SK-N-SH treated with all-trans-retinoic acid at 6 μM for 48 hours (cell line): ENCODE measurements around the gene TTLL4.

Experiments
- CSDC2 ChIP-seq: fragments of 250-450 bp; sonication (Bioruptor Pico); IDR thresholded peaks from 2 replicates; pipeline ENCODE4 v1.5.0; 2020; ENCODE audit warnings: mild to moderate bottlenecking, moderate library complexity
- GLIS3 ChIP-seq: fragments of 250-450 bp; sonication (Bioruptor Pico); IDR thresholded peaks from 2 replicates; pipeline ENCODE4 v1.5.0; 2020; ENCODE audit warnings: mild to moderate bottlenecking, moderate library complexity
- ISL1 ChIP-seq: fragments of 250-450 bp; sonication (Bioruptor Pico); IDR thresholded peaks from 2 replicates; pipeline ENCODE4 v2.1.2; 2022; ENCODE audit warnings: mild to moderate bottlenecking, moderate library complexity
- ZFP3 ChIP-seq: fragments of 250-450 bp; sonication (Bioruptor Pico); IDR thresholded peaks from 2 replicates; pipeline ENCODE4 v1.5.0; 2020; ENCODE audit warnings: mild to moderate bottlenecking, moderate library complexity
- ZNF565 ChIP-seq: fragments of 450-650 bp; formaldehyde crosslinking; conservative IDR thresholded peaks from 2 replicates; pipeline ENCODE4 v1.5.0; 2020; ENCODE audit warnings: low read depth, mild to moderate bottlenecking, moderate library complexity
- TF ChIP-seq, protein P1 (sequence below): fragments of 250-450 bp; sonication (Bioruptor Pico); IDR thresholded peaks from 2 replicates; pipeline ENCODE4 v1.8.0; 2020; ENCODE audit warnings: mild to moderate bottlenecking, moderate library complexity, borderline replicate concordance
- TF ChIP-seq, protein P2 (sequence below): fragments of 250-450 bp; sonication (Bioruptor Pico); IDR thresholded peaks from 2 replicates; pipeline ENCODE4 v1.5.1; 2021; ENCODE audit warnings: mild to moderate bottlenecking, moderate library complexity
- TF ChIP-seq, protein P3 (sequence below): fragments of 250-450 bp; sonication (Bioruptor Pico); IDR thresholded peaks from 2 replicates; pipeline ENCODE4 v1.5.0; 2020; ENCODE audit warnings: mild to moderate bottlenecking, moderate library complexity

DNA sequence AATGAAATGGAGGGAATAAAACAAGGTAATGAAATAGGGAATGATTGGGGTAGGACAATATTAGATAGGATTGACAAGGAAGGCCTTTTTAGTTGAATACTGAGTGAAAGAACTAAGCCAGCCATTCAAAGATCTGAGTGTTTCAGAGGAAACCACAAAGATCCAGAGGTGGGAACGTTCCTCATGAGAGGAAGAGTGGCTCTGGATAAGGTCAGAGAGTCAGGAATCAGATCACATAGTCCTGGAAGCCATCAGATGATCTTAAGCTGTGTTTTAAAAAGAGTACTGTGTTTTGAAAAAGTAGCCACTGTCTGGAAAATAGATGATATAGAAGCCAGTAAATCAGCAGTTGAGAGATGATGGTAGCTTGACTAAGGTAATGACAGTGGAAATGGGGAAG, 11.8 kb downstream of the TTLL4 start:
- no peak for TF ChIP-seq ZFP3 (CRISPR knock-in tag)
- TF ChIP-seq, protein P1, sequence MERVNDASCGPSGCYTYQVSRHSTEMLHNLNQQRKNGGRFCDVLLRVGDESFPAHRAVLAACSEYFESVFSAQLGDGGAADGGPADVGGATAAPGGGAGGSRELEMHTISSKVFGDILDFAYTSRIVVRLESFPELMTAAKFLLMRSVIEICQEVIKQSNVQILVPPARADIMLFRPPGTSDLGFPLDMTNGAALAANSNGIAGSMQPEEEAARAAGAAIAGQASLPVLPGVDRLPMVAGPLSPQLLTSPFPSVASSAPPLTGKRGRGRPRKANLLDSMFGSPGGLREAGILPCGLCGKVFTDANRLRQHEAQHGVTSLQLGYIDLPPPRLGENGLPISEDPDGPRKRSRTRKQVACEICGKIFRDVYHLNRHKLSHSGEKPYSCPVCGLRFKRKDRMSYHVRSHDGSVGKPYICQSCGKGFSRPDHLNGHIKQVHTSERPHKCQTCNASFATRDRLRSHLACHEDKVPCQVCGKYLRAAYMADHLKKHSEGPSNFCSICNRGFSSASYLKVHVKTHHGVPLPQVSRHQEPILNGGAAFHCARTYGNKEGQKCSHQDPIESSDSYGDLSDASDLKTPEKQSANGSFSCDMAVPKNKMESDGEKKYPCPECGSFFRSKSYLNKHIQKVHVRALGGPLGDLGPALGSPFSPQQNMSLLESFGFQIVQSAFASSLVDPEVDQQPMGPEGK (CRISPR knock-in tag), result no peak
- no peak for TF ChIP-seq ISL1 (CRISPR knock-in tag)
- TF ChIP-seq, protein P2, sequence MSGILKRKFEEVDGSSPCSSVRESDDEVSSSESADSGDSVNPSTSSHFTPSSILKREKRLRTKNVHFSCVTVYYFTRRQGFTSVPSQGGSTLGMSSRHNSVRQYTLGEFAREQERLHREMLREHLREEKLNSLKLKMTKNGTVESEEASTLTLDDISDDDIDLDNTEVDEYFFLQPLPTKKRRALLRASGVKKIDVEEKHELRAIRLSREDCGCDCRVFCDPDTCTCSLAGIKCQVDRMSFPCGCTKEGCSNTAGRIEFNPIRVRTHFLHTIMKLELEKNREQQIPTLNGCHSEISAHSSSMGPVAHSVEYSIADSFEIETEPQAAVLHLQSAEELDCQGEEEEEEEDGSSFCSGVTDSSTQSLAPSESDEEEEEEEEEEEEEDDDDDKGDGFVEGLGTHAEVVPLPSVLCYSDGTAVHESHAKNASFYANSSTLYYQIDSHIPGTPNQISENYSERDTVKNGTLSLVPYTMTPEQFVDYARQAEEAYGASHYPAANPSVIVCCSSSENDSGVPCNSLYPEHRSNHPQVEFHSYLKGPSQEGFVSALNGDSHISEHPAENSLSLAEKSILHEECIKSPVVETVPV (CRISPR knock-in tag), result no peak
- TF ChIP-seq GLIS3, result no peak
- TF ChIP-seq ZNF565 (CRISPR knock-in tag), result no peak
- TF ChIP-seq, protein P3, sequence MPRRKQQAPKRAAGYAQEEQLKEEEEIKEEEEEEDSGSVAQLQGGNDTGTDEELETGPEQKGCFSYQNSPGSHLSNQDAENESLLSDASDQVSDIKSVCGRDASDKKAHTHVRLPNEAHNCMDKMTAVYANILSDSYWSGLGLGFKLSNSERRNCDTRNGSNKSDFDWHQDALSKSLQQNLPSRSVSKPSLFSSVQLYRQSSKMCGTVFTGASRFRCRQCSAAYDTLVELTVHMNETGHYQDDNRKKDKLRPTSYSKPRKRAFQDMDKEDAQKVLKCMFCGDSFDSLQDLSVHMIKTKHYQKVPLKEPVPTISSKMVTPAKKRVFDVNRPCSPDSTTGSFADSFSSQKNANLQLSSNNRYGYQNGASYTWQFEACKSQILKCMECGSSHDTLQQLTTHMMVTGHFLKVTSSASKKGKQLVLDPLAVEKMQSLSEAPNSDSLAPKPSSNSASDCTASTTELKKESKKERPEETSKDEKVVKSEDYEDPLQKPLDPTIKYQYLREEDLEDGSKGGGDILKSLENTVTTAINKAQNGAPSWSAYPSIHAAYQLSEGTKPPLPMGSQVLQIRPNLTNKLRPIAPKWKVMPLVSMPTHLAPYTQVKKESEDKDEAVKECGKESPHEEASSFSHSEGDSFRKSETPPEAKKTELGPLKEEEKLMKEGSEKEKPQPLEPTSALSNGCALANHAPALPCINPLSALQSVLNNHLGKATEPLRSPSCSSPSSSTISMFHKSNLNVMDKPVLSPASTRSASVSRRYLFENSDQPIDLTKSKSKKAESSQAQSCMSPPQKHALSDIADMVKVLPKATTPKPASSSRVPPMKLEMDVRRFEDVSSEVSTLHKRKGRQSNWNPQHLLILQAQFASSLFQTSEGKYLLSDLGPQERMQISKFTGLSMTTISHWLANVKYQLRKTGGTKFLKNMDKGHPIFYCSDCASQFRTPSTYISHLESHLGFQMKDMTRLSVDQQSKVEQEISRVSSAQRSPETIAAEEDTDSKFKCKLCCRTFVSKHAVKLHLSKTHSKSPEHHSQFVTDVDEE (CRISPR knock-in tag), result no peak
- no peak for TF ChIP-seq CSDC2 (CRISPR knock-in tag)
